HK-2 (cell line): ENCODE data around the gene NAIF1.
"Not testable (repeated sequence)": the region's sequence is repeated elsewhere in the genome, so short reads cannot be mapped to it uniquely, and the experiment has no call there.

ENCODE experiments used
- DNase-seq: peaks from one replicate; pipeline ENCODE4 v3.0.0-alpha.2; 2018; ENCODE audit not compliant: unreplicated experiment

NAIF1 gene

GRCh38 chr9:128061275-128061960 is 5.7 kb downstream of the NAIF1 start:
- no peak for DNase-seq

GRCh38 chr9:128059365-128059983 is 7.6 kb downstream of the NAIF1 start:
- no peak for DNase-seq

- DNase-seq, result no peak
These were observed 9.3 kb downstream of the NAIF1 start for GRCh38 chr9:128057724-128058409.

- DNase-seq, result no peak
These were observed 10.0 kb downstream of the NAIF1 start for GRCh38 chr9:128056887-128057723.

GRCh38 chr9:128056086-128056485 is 11.0 kb downstream of the NAIF1 start:
- DNase-seq, result no peak

- DNase-seq, result no peak
These were observed 11.6 kb downstream of the NAIF1 start for GRCh38 chr9:128055344-128056040.

- no peak for DNase-seq
These were observed 13.0 kb downstream of the NAIF1 start for GRCh38 chr9:128054087-128054486.

GRCh38 chr9:128053560-128053959 is 13.6 kb downstream of the NAIF1 start:
- DNase-seq, result no peak

GRCh38 chr9:128051932-128052709 is 15.0 kb downstream of the NAIF1 start:
- DNase-seq, result no peak

GRCh38 chr9:128049843-128050242 is 17.3 kb downstream of the NAIF1 start:
- DNase-seq, result no peak

- DNase-seq, result no peak
These were observed 18.5 kb downstream of the NAIF1 start for GRCh38 chr9:128048663-128049062.

- no peak for DNase-seq
These were observed 19.9 kb downstream of the NAIF1 start for GRCh38 chr9:128047231-128047630.

GRCh38 chr9:128045831-128046230 is 21.3 kb downstream of the NAIF1 start:
- DNase-seq, result no peak

- DNase-seq, result not testable (repeated sequence)
These were observed 21.7 kb downstream of the NAIF1 start for GRCh38 chr9:128045409-128045808.

- peak; percentile 22 for DNase-seq
These were observed 23.7 kb downstream of the NAIF1 start for GRCh38 chr9:128043467-128043868.

- DNase-seq, result no peak
These were observed 25.1 kb downstream of the NAIF1 start for GRCh38 chr9:128042043-128042442.

GRCh38 chr9:128040783-128041182 is 26.3 kb downstream of the NAIF1 start:
- not testable (repeated sequence) for DNase-seq

GRCh38 chr9:128036522-128036921 is 30.6 kb downstream of the NAIF1 start:
- DNase-seq, result not testable (repeated sequence)

GRCh38 chr9:128034821-128035652 is 32.1 kb downstream of the NAIF1 start:
- DNase-seq, result peak; percentile 70

- DNase-seq, result no peak
These were observed 33.5 kb downstream of the NAIF1 start for GRCh38 chr9:128033609-128034008.
